Mesendoderm (in vitro differentiated cells): ENCODE measurements around the gene MEGF6.

Experiments
- DNase-seq: peaks from one replicate; pipeline ENCODE4 v3.0.0; 2013
- H2AK5ac ChIP-seq: 2 replicates; pipeline ENCODE4 v1.6.1; 2013; ENCODE audit warnings: low read length, inconsistent platforms
- H2BK120ac ChIP-seq: 2 replicates; pipeline ENCODE4 v1.6.1; 2013; ENCODE audit warnings: low read depth, mild to moderate bottlenecking, low read length, moderate library complexity, mixed read lengths
- H2BK15ac ChIP-seq: replicated peaks from 2 replicates; pipeline ENCODE4 v1.6.1; 2013; ENCODE audit warnings: low read depth, mild to moderate bottlenecking, moderate library complexity
- H2BK5ac ChIP-seq: 2 replicates; pipeline ENCODE4 v1.6.1; 2013; ENCODE audit warnings: low read length, inconsistent platforms
- H3K18ac ChIP-seq: 2 replicates; pipeline ENCODE4 v1.6.1; 2013; ENCODE audit warnings: mild to moderate bottlenecking, low read length, mixed read lengths
- H3K23ac ChIP-seq: one replicate; pipeline ENCODE4 v1.6.1; 2013; ENCODE audit warnings: low read length
- H3K27ac ChIP-seq: 2 replicates; pipeline ENCODE4 v1.5.1; 2013; ENCODE audit warnings: low read depth, mild to moderate bottlenecking, inconsistent platforms, low read length, moderate library complexity
- H3K27me3 ChIP-seq: 2 replicates; pipeline ENCODE4 v1.6.1; 2013; ENCODE audit warnings: low read length, control low read depth, mild to moderate bottlenecking, inconsistent platforms; ENCODE audit not compliant: insufficient read depth, poor library complexity
- H3K36me3 ChIP-seq: 2 replicates; pipeline ENCODE4 v1.6.1; 2013; ENCODE audit warnings: low read length, inconsistent platforms; ENCODE audit not compliant: control insufficient read depth, insufficient read depth
- H3K4ac ChIP-seq: one replicate; pipeline ENCODE4 v1.6.1; 2013; ENCODE audit warnings: low read depth, mild to moderate bottlenecking, low read length, moderate library complexity
- H3K4me1 ChIP-seq: 2 replicates; pipeline ENCODE4 v1.6.1; 2013; ENCODE audit warnings: low read depth, low read length, inconsistent platforms; ENCODE audit not compliant: control insufficient read depth
- H3K4me2 ChIP-seq: 2 replicates; pipeline ENCODE4 v1.6.1; 2013; ENCODE audit warnings: low read length
- H3K4me3 ChIP-seq: 2 replicates; pipeline ENCODE4 v1.5.1; 2013; ENCODE audit warnings: mild to moderate bottlenecking, low read length
- H3K56ac ChIP-seq: one replicate; pipeline ENCODE4 v1.6.1; 2013; ENCODE audit warnings: low read length
- H3K79me1 ChIP-seq: 2 replicates; pipeline ENCODE4 v1.6.1; 2013; ENCODE audit warnings: low read length, inconsistent platforms
- H3K79me2 ChIP-seq: 2 replicates; pipeline ENCODE4 v1.6.1; 2013; ENCODE audit warnings: mild to moderate bottlenecking, low read length; ENCODE audit not compliant: control insufficient read depth, insufficient read depth
- H3K9ac ChIP-seq: 2 replicates; pipeline ENCODE4 v1.6.1; 2013; ENCODE audit warnings: low read length, inconsistent platforms
- H4K5ac ChIP-seq: one replicate; pipeline ENCODE4 v1.6.1; 2013; ENCODE audit warnings: low read length
- H4K8ac ChIP-seq: one replicate; pipeline ENCODE4 v1.6.1; 2013; ENCODE audit warnings: low read depth, mild to moderate bottlenecking, control low read depth, low read length, moderate library complexity
- WGBS: extraction: QIAGEN DNeasy Blood & Tissue Kit; methylation state at CpG from one replicate; pipeline ENCODE4 v1.1.7; 2013; ENCODE audit warnings: low lambda C conversion rate, missing lambda C conversion rate; ENCODE audit not compliant: insufficient coverage; ENCODE audit errors: extremely low coverage; 5-methylcytosine and 5-hydroxymethylcytosine counted together

Gene MEGF6

DNA sequence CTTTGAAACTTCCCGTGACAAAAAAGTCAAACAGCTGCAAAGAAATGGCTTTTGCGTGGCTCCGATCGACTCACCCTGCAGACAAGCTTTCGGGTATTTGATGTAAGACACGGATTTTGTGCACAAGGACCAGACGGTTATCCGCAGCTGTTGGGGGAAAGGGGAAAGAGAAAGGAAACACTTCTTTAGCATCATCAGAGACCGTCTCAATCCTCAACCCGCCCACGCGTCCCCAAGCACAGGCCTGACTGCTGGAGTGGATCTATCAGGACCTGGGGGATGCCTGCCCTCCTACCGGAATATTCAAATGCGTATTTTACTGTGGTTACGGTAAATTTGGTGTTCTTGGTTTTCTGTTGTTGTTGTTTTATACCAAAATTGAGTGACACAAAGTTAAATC is 27.4 kb upstream of the MEGF6 start:
- H3K4me1 ChIP-seq: no peaks in the 10 kb centered on the region
- no peak overlapping the region for H4K8ac ChIP-seq
- H3K79me1 ChIP-seq: peaks cover 2% of the 10 kb centered on the region
- H2BK15ac ChIP-seq: no peak overlapping the region
- H3K79me2 ChIP-seq: no peaks in the 10 kb centered on the region
- H3K27ac ChIP-seq: no peak overlapping the region
- H3K4ac ChIP-seq: no peak overlapping the region
- H3K9ac ChIP-seq: no peak overlapping the region
- H2AK5ac ChIP-seq: no peak overlapping the region
- no peak overlapping the region for H3K4me2 ChIP-seq
- no peak overlapping the region for H2BK120ac ChIP-seq
- H3K4me3 ChIP-seq: no peak overlapping the region
- H3K18ac ChIP-seq: no peak overlapping the region
- no peak overlapping the region for H4K5ac ChIP-seq
- no peak for DNase-seq
- no peak overlapping the region for H2BK5ac ChIP-seq
- no peak overlapping the region for H3K56ac ChIP-seq
- no peaks in the 10 kb centered on the region for H3K27me3 ChIP-seq
- no CpG with 5 or more reads among the region's 15 CpGs for WGBS
- no peaks in the 10 kb centered on the region for H3K36me3 ChIP-seq
- no peak overlapping the region for H3K23ac ChIP-seq

DNA sequence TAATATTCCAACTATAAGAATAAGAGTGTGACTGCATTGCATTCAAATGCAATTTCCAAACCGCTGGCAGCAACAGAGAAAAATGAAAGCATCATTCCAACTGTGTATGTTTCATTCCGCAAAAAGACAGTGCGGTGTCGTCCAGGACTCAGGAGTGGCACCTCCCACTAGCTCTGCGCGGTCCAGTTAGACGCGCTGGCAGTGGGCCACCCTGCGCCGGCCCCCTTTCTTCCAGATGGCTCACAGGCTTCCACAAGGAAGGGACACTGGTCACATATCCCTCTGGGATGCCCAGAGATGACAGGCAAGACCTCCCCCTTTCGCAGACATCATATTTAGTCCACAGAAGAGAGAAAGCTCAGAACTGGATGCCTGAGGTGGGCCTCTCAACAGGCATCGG is 26.7 kb upstream of the MEGF6 start:
- no peak overlapping the region for H2BK120ac ChIP-seq
- H3K18ac ChIP-seq: no peak overlapping the region
- H3K4ac ChIP-seq: no peak overlapping the region
- no peak overlapping the region for H3K23ac ChIP-seq
- H3K36me3 ChIP-seq: no peaks in the 10 kb centered on the region
- H4K8ac ChIP-seq: no peak overlapping the region
- H3K9ac ChIP-seq: no peak overlapping the region
- WGBS: no CpG with 5 or more reads among the region's 12 CpGs
- H2AK5ac ChIP-seq: no peak overlapping the region
- H3K79me2 ChIP-seq: no peaks in the 10 kb centered on the region
- no peak overlapping the region for H3K56ac ChIP-seq
- peaks cover 2% of the 10 kb centered on the region for H3K79me1 ChIP-seq
- no peak overlapping the region for H2BK15ac ChIP-seq
- no peak for DNase-seq
- H3K4me1 ChIP-seq: no peaks in the 10 kb centered on the region
- no peaks in the 10 kb centered on the region for H3K27me3 ChIP-seq
- no peak overlapping the region for H2BK5ac ChIP-seq
- H3K4me3 ChIP-seq: no peak overlapping the region
- no peak overlapping the region for H3K27ac ChIP-seq
- H3K4me2 ChIP-seq: no peak overlapping the region
- no peak overlapping the region for H4K5ac ChIP-seq

GRCh38 chr1:3636531-3636930 is 25.2 kb upstream of the MEGF6 start:
- no peak overlapping the region for H3K4me3 ChIP-seq
- H3K4me1 ChIP-seq: no peaks in the 10 kb centered on the region
- no peak for DNase-seq
- H3K9ac ChIP-seq: no peak overlapping the region
- no peak overlapping the region for H4K5ac ChIP-seq
- H3K56ac ChIP-seq: no peak overlapping the region
- H3K27me3 ChIP-seq: no peaks in the 10 kb centered on the region
- H3K79me2 ChIP-seq: no peaks in the 10 kb centered on the region
- peaks cover 2% of the 10 kb centered on the region for H3K79me1 ChIP-seq
- no peak overlapping the region for H2BK5ac ChIP-seq
- no peak overlapping the region for H2BK120ac ChIP-seq
- no peak overlapping the region for H2BK15ac ChIP-seq
- no peak overlapping the region for H3K23ac ChIP-seq
- H3K4me2 ChIP-seq: no peak overlapping the region
- no peak overlapping the region for H4K8ac ChIP-seq
- no peak overlapping the region for H3K18ac ChIP-seq
- no peak overlapping the region for H3K27ac ChIP-seq
- H2AK5ac ChIP-seq: no peak overlapping the region
- no peak overlapping the region for H3K4ac ChIP-seq
- WGBS: no CpG with 5 or more reads among the region's 11 CpGs
- no peaks in the 10 kb centered on the region for H3K36me3 ChIP-seq

DNA sequence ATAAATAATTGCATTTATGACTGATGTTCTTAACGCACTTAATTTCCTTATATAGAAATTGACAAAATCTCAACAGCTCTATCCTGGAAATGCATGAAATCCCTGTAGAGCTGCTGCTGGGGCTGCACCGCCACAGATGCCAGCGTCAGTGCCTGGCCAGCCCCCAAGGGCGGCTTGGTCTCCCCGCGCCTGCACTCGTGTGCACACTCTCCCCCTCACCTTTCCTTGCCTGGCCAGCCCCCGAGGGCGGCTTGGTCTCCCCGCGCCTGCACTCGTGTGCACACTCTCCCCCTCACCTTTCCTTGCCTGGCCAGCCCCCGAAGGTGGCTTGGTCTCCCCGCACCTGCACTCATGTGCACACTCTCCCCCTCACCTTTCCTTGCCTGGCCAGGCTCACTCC is 24.8 kb upstream of the MEGF6 start:
- Histone ChIP-seq H3K9ac (no peak overlapping the region), H2BK120ac (no peak overlapping the region), H3K56ac (no peak overlapping the region), H3K23ac (no peak overlapping the region), H2AK5ac (no peak overlapping the region), H2BK5ac (no peak overlapping the region), H3K79me2 (no peaks in the 10 kb centered on the region), H3K36me3 (no peaks in the 10 kb centered on the region), H2BK15ac (no peak overlapping the region), H3K4me3 (no peak overlapping the region), H3K4ac (no peak overlapping the region), H3K4me1 (no peaks in the 10 kb centered on the region), H4K5ac (no peak overlapping the region), H3K27me3 (no peaks in the 10 kb centered on the region), H3K27ac (no peak overlapping the region), H3K18ac (no peak overlapping the region), H3K4me2 (no peak overlapping the region), H3K79me1 (no peaks in the 10 kb centered on the region), H4K8ac (no peak overlapping the region)
- WGBS: no CpG with 5 or more reads among the region's 14 CpGs
- no peak for DNase-seq

- Histone ChIP-seq H3K27me3 (no peaks in the 10 kb centered on the region), H3K18ac (no peak overlapping the region), H4K8ac (no peak overlapping the region), H3K9ac (no peak overlapping the region), H3K4me3 (no peak overlapping the region), H2BK15ac (no peak overlapping the region), H3K23ac (no peak overlapping the region), H2BK5ac (no peak overlapping the region), H3K4me1 (no peaks in the 10 kb centered on the region), H3K79me2 (no peaks in the 10 kb centered on the region), H3K27ac (no peak overlapping the region), H3K79me1 (no peaks in the 10 kb centered on the region), H2BK120ac (no peak overlapping the region), H3K56ac (no peak overlapping the region), H4K5ac (no peak overlapping the region), H2AK5ac (no peak overlapping the region), H3K36me3 (no peaks in the 10 kb centered on the region), H3K4me2 (no peak overlapping the region), H3K4ac (no peak overlapping the region)
- DNase-seq: no peak
- no CpG with 5 or more reads among the region's 22 CpGs for WGBS
Measured at GRCh38 chr1:3634059-3634800, 22.9 kb upstream of the MEGF6 start.
